ENCODE measurements around the gene WNT6.

WNT6 gene

GRCh38 chr2:218823196-218823855 is 36.3 kb upstream of the WNT6 start:
- Mint-ChIP-seq H3K4me3 (no peak overlapping the region), H3K27me3 (peaks cover 9% of the 10 kb centered on the region), H3K9me3 (no peaks in the 10 kb centered on the region), H3K36me3 (no peaks in the 10 kb centered on the region), H3K27ac (no peak overlapping the region), H3K4me1 (peaks cover 6% of the 10 kb centered on the region)
- no peak for ATAC-seq (ENCODE audit: low read depth)
- DNase-seq (ENCODE audit: low spot score in 2 of 2), result no peak

- Mint-ChIP-seq H3K27ac (no peak overlapping the region), H3K9me3 (no peaks in the 10 kb centered on the region), H3K27me3 (peaks cover 10% of the 10 kb centered on the region), H3K4me3 (no peak overlapping the region), H3K4me1 (peaks cover 6% of the 10 kb centered on the region), H3K36me3 (no peaks in the 10 kb centered on the region)
- ATAC-seq (ENCODE audit: low read depth), result no peak
- no peak for DNase-seq (ENCODE audit: low spot score in 2 of 2)
These were observed 35.6 kb upstream of the WNT6 start for GRCh38 chr2:218824004-218824403.

- DNase-seq (ENCODE audit: low spot score in 2 of 2), result no peak
- peaks cover 11% of the 10 kb centered on the region for H3K4me1 Mint-ChIP-seq
- peak overlapping the region; percentile 58 for H3K27ac Mint-ChIP-seq
- no peak for ATAC-seq (ENCODE audit: low read depth)
- H3K9me3 Mint-ChIP-seq, result no peaks in the 10 kb centered on the region
- peaks cover 17% of the 10 kb centered on the region for H3K27me3 Mint-ChIP-seq
- H3K36me3 Mint-ChIP-seq, result no peaks in the 10 kb centered on the region
- no peak overlapping the region for H3K4me3 Mint-ChIP-seq
These were observed 32.8 kb upstream of the WNT6 start for GRCh38 chr2:218826791-218827190.

- no peaks in the 10 kb centered on the region for H3K9me3 Mint-ChIP-seq
- no peak overlapping the region for H3K27ac Mint-ChIP-seq
- H3K4me3 Mint-ChIP-seq, result no peak overlapping the region
- H3K27me3 Mint-ChIP-seq, result peaks cover 24% of the 10 kb centered on the region
- H3K36me3 Mint-ChIP-seq, result no peaks in the 10 kb centered on the region
- ATAC-seq (ENCODE audit: low read depth), result no peak
- peaks cover 11% of the 10 kb centered on the region for H3K4me1 Mint-ChIP-seq
- DNase-seq (ENCODE audit: low spot score in 2 of 2), result no peak
These were observed 31.7 kb upstream of the WNT6 start for GRCh38 chr2:218827701-218828476.

GRCh38 chr2:218828477-218828778 is 31.2 kb upstream of the WNT6 start:
- Mint-ChIP-seq H3K27ac (no peak overlapping the region), H3K36me3 (no peaks in the 10 kb centered on the region), H3K27me3 (peaks cover 25% of the 10 kb centered on the region), H3K4me3 (no peak overlapping the region), H3K9me3 (no peaks in the 10 kb centered on the region), H3K4me1 (peaks cover 11% of the 10 kb centered on the region)
- no peak for DNase-seq (ENCODE audit: low spot score in 2 of 2)
- no peak for ATAC-seq (ENCODE audit: low read depth)

GRCh38 chr2:218829868-218830451 is 29.6 kb upstream of the WNT6 start:
- no peak overlapping the region for H3K4me3 Mint-ChIP-seq
- no peak overlapping the region for H3K27ac Mint-ChIP-seq
- H3K27me3 Mint-ChIP-seq, result peaks cover 27% of the 10 kb centered on the region
- H3K4me1 Mint-ChIP-seq, result peaks cover 11% of the 10 kb centered on the region
- no peak for ATAC-seq (ENCODE audit: low read depth)
- H3K36me3 Mint-ChIP-seq, result no peaks in the 10 kb centered on the region
- H3K9me3 Mint-ChIP-seq, result no peaks in the 10 kb centered on the region
- no peak for DNase-seq (ENCODE audit: low spot score in 2 of 2)

- H3K4me1 Mint-ChIP-seq, result peaks cover 11% of the 10 kb centered on the region
- no peak overlapping the region for H3K27ac Mint-ChIP-seq
- H3K36me3 Mint-ChIP-seq, result no peaks in the 10 kb centered on the region
- no peaks in the 10 kb centered on the region for H3K9me3 Mint-ChIP-seq
- peaks cover 28% of the 10 kb centered on the region for H3K27me3 Mint-ChIP-seq
- ATAC-seq (ENCODE audit: low read depth), result no peak
- no peak for DNase-seq (ENCODE audit: low spot score in 2 of 2)
- H3K4me3 Mint-ChIP-seq, result no peak overlapping the region
These were observed 28.9 kb upstream of the WNT6 start for GRCh38 chr2:218830526-218831306.

- Mint-ChIP-seq H3K36me3 (no peaks in the 10 kb centered on the region), H3K4me3 (no peak within 1 kb of the TSS)
These were observed 28.1 kb upstream of the WNT6 start, which contains the start of gene PRKAG3 for GRCh38 chr2:218831378-218831990. TSS of gene PRKAG3 (minus strand) at chr2:218831803.

GRCh38 chr2:218832081-218832480 is 27.5 kb upstream of the WNT6 start:
- ATAC-seq (ENCODE audit: low read depth), result no peak
- peaks cover 5% of the 10 kb centered on the region for H3K4me1 Mint-ChIP-seq
- peaks cover 22% of the 10 kb centered on the region for H3K27me3 Mint-ChIP-seq
- no peak for DNase-seq (ENCODE audit: low spot score in 2 of 2)
- no peak overlapping the region for H3K4me3 Mint-ChIP-seq
- peaks cover under 1% of the 10 kb centered on the region for H3K9me3 Mint-ChIP-seq
- H3K27ac Mint-ChIP-seq, result no peak overlapping the region
- H3K36me3 Mint-ChIP-seq, result no peaks in the 10 kb centered on the region

More at GRCh38 chr2:218831378-218831990, 28.1 kb upstream of the WNT6 start, which contains the start of gene PRKAG3:
- Mint-ChIP-seq H3K27ac (no peak within 1 kb of the TSS), H3K27me3 (peaks cover 26% of the 10 kb centered on the region), H3K9me3 (no peaks in the 10 kb centered on the region), H3K4me1 (peaks cover 9% of the 10 kb centered on the region)
- DNase-seq (ENCODE audit: low spot score in 2 of 2) (no peak), ATAC-seq (ENCODE audit: low read depth) (no peak)

GRCh38 chr2:218832520-218832919 is 27.1 kb upstream of the WNT6 start:
- peaks cover 4% of the 10 kb centered on the region for H3K9me3 Mint-ChIP-seq
- H3K36me3 Mint-ChIP-seq, result no peaks in the 10 kb centered on the region
- H3K4me3 Mint-ChIP-seq, result no peak overlapping the region
- H3K27me3 Mint-ChIP-seq, result peaks cover 23% of the 10 kb centered on the region
- peaks cover 5% of the 10 kb centered on the region for H3K4me1 Mint-ChIP-seq
- DNase-seq (ENCODE audit: low spot score in 2 of 2) (no peak), ATAC-seq (ENCODE audit: low read depth) (no peak)
- no peak overlapping the region for H3K27ac Mint-ChIP-seq

- ATAC-seq (ENCODE audit: low read depth) (no peak), DNase-seq (ENCODE audit: low spot score in 2 of 2) (no peak)
- Mint-ChIP-seq H3K9me3 (peaks cover 8% of the 10 kb centered on the region), H3K4me1 (peaks cover 5% of the 10 kb centered on the region), H3K27ac (no peak overlapping the region), H3K4me3 (no peak overlapping the region), H3K36me3 (no peaks in the 10 kb centered on the region), H3K27me3 (peaks cover 25% of the 10 kb centered on the region)
These were observed 26.5 kb upstream of the WNT6 start for GRCh38 chr2:218833023-218833609.

- Mint-ChIP-seq H3K9me3 (peaks cover 11% of the 10 kb centered on the region), H3K27me3 (peaks cover 27% of the 10 kb centered on the region), H3K36me3 (peaks cover 3% of the 10 kb centered on the region), H3K27ac (no peak overlapping the region), H3K4me3 (no peak overlapping the region), H3K4me1 (peaks cover 5% of the 10 kb centered on the region)
- ATAC-seq (ENCODE audit: low read depth) (no peak), DNase-seq (ENCODE audit: low spot score in 2 of 2) (no peak)
These were observed 24.9 kb upstream of the WNT6 start for GRCh38 chr2:218834685-218835084.

GRCh38 chr2:218837495-218837894 is 22.1 kb upstream of the WNT6 start:
- Mint-ChIP-seq H3K4me3 (no peak overlapping the region), H3K9me3 (peaks cover 14% of the 10 kb centered on the region), H3K27ac (no peak overlapping the region), H3K36me3 (peaks cover 3% of the 10 kb centered on the region), H3K27me3 (peaks cover 20% of the 10 kb centered on the region), H3K4me1 (no peaks in the 10 kb centered on the region)
- DNase-seq (ENCODE audit: low spot score in 2 of 2) (no peak), ATAC-seq (ENCODE audit: low read depth) (no peak)

Measured in memory B cell (primary cell).